ENCODE measurements around the gene PALM2AKAP2. TPM values are rescaled to one million over a fixed set of nuclear protein-coding genes. Genes with fewer than 3 reads are reported as not detected.

Gene PALM2AKAP2
- total RNA-seq, 1 donor from 2014 or later = 7.8 TPM

DNA sequence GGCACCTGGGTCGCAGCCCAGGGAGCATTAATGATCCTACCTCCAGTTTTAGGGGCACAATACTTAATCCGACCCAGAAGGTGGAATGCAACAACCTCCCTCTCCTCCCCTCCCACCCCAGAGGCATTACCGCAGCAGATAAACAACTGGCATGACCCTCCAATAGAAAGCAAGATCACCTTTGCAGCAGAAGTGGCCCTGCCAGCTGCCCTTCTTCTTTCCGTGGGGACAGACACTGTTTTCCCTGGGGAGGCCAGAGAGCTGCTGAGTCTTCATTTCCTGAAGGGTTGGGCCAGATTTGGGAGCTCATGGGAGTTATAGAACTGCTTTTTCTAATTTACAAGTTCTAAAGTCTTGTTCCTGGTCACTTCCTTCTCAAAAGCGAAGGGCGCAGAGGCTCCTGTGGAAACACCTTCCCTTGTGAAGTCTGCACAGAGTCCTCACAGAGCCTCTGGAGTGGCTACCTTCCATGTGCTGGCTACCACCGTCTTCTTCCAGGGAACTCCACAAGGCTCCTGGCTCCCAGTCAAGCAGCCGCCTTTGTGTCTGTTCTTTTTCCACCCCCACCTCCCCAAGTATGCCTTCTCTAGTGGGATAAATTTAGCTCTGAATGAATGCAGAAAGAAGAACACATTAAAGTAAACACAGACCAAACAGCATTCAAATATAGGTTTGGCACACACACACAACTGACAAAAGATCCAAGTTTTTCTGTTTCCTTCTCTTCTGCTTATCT lies 8.0 kb upstream of the PALM2AKAP2 start:
- DNase-seq (ENCODE audit: low spot score) = no peak

DNA sequence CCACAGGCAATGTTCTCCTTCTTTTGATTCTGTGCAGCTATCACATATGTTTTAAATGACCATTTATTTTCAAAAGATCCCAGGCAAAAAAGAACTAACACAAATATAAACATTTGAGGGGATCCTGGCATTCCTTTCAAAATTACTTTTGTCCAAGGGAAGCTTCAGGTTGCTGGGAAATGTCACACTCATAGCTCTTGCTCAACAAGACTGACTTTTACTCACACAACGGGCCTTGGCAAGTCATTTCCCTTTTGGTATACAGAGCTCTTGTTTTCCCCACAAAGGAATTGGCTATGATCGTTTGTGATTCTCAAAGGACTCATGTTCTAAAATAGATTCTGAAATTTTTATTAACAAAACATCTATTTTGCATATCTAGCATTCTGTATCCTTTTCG lies 4.5 kb upstream of the PALM2AKAP2 start:
- no peak for DNase-seq (ENCODE audit: low spot score)

DNA sequence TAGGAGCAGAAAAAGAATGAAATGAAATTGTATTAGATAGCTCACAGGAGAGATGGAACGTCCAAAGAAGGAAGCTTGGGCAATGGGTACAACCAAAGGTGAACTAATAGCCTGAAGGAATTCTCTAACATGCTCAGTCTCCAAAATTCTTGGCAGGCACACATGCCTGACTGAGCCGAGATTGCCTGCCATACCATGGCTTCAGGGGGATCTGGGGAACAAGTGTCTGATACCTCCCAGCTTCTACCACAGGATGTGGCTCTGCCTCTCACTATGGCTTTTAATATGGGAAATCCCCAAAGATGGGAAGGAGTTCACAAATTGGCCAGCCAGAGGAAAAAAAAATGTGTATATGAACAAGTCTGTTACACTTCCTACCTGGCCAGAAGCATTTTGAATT lies 3.6 kb upstream of the PALM2AKAP2 start:
- DNase-seq (ENCODE audit: low spot score) = no peak

DNA sequence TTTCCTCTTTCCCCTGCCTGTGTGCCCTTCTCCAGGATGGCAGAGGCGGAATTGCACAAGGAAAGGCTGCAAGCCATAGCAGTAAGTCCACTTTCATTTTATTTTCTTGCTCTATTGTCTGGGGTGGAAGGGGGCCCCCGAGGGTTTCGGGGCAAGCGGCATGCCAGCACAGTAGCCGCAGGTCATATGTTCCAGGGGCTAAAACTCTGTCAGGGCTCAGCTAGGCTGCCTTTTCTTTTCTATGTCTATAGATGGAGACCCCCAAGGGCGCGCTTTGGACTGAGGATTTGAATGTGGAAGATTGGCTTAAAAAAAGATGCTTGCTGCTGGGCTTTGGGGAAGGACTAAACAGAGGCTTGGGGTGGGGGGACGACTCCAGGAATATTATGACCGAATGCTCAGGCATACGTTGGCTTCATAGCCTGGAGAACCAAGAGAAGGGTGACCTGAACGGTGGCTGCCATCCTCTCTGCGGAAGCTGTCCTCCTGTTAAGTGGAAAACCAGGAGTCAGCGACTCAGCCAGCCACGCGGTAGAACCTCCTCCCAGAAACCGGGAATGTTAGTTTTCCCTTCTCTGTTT lies 545 bp downstream of the PALM2AKAP2 start:
- DNase-seq (ENCODE audit: low spot score) = no peak

DNA sequence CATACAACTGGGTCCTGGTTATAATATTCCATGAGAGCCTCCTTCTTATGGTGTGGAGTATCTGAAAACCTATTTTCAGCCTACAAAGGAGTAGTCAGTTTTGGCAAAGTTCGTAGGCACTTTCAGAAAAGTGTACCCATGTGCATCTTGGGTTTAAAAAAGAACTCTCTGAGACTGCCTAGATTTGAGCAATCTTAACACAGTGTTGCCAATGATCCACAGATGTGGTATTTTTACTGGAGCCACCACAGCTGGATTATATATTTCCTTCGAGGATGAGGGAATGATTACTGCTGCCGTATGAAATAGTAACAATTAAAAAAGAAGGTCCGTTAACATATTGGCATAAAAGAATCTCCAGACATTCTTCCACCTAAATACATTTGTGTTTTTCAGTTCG lies 1.1 kb downstream of the PALM2AKAP2 start:
- DNase-seq (ENCODE audit: low spot score) = no peak

DNA sequence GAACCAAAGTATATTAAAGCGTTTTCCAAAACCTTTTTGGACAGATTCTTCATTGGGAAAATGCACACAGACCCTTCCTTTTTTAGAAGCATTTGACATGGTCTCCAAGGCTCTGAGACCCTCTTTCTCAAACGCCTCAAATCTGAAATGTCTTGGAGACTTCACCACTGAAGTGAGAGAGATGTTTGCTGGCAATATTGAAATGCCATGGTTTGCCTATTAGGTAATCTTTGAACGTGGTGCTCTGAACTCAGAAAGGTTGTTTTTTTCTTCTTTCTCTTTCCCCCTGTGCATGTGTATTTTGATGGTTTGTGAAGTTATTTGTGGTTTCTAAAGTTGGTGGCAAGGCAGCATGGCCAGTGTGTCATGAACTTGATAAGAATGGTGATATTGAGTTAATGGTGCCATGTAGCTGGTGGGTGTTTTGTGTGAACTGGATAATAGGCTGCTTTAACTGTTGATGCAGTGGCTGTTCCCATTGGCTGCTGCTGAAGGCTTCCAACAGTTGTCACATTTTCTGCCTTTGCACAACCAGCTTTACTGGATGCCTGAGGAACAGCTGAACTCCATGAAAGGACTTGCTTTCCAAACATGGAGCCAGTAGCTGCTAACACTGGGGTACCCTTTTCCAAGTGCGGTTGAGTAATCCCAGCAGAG lies 1.7 kb downstream of the PALM2AKAP2 start:
- no peak for DNase-seq (ENCODE audit: low spot score)

DNA sequence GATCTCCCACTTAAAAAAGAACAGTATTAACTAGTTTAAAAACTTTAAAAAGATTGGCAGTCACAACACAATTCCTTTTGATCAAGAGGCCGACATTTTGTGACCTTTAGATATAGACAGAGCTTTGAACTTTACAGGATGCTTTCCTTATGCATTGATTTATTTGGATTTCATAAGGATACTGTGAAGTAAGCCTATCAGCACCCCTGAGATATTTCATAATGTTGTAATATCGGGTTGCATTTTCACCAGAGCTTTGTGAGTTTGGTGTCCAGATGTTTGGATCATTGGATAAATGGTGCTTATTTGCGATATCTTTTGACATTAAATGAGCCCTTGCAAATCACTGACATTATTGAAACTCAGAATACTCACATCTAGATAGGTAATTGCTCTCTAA lies 7.7 kb downstream of the PALM2AKAP2 start:
- DNase-seq (ENCODE audit: low spot score) = no peak

DNA sequence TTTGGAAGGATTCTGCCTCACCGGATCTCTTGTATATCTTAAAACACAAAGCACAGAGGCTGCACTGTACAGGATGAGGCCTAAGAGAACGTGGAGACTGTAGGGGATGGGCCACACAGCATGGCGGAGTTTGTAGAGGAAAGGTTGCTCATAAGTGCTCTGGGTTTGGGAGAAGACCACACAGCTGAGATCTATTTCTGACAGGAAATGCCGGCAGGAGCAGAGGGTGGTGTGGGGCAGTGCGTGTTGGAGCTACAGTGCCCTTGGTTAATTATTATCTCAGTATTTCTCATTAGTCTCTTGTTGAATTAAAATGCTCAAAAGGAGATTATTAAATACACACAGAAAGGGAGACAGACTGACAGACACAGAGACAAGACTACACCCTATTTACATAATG lies 9.6 kb downstream of the PALM2AKAP2 start:
- no peak for DNase-seq (ENCODE audit: low spot score)

DNA sequence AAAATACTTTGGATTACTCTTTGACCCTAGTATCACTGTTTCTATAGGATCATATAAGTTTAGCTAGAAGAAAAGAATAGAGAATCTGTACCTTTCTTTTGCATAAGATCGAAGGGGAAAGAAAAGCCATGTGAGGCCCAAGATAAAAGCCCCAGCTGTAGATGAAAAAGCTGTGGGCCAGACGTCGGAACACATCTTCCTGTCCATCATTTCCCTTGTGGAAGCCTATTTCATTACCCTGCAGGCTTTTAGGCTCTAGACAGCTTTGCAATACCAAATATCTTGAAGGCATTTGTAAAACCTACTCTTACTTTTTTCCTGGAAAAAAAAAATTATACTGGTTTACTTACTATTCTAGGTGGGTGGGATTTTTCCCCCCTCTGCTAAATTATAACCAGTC lies 10.0 kb downstream of the PALM2AKAP2 start:
- DNase-seq (ENCODE audit: low spot score) = no peak

DNA sequence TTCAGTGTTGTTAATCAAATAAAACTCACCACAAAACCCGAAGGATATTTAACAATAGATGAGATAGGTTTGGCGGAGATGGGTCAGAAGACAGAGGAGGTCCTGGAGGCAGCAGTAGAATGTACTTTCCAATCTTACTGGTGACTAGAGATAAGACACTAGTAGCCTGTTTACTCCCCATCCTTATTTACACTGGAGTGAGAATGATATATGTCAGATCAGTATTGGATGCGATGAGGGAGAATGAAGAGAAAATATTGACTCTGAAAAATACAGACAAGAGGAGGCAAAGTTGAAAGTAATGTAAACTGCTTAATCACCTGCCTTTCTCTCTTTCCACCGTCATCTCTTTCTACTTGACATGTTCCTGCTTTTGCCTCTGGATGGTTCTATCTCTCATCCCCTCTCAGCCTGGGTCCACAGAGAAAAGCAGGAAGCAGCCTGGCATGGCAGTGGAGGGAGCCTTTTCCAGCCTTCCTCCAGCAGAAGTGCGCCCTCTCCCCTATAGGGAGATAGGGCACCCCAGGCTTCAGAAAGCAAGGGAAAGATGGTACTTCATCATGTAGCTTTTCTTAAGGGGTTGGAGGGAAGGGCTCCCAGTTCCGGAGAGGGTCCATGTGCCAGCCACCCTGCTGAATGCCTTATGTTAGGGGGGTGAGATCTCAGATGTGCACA lies 11.1 kb downstream of the PALM2AKAP2 start:
- no peak for DNase-seq (ENCODE audit: low spot score)

DNA sequence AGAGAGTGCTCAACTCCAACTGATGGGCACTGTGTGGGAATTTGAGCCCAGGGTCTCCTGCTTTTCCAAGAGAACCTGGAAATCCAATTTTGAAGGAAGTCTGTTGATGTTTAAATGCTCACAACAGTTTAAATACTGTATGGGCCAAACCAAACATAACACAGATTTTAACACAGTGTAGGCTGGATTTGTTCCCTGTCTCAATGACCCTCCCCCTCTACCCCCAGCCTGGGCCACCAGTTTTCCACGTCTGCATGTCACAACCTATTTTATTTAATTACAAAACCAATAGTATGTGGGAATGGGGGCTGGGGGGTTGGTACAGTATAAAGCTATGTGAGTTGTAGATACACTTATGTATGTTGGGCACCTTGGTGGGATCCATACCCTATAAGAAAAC lies 11.7 kb downstream of the PALM2AKAP2 start:
- no peak for DNase-seq (ENCODE audit: low spot score)

DNA sequence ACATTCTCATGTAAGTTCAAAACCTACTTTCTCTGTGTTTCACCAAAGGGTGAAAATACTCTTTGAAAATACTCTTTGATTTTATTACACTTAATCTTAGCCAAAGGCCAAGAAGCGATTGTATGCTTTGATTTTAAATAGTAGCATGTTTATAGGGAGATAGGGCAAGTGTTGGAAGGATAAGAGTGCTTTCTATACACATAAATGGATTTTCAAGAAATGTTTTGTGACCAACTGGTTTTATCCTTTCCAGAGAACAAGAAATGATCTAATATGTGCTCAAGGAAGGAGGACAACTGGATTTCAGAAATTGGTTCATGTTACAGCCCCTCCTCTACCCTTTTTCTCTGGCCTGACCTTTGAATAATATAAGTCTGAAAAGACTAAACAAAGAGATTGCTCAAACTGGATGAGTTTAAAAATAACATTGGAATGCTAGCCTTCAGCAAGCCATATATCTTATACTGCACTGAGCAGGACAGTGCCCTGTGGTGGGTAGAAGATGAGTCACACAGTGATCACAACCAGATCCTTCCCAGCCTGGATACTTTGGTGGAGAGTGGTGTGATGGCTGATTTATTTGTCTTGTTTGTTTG lies 13.1 kb downstream of the PALM2AKAP2 start:
- no peak for DNase-seq (ENCODE audit: low spot score)

DNA sequence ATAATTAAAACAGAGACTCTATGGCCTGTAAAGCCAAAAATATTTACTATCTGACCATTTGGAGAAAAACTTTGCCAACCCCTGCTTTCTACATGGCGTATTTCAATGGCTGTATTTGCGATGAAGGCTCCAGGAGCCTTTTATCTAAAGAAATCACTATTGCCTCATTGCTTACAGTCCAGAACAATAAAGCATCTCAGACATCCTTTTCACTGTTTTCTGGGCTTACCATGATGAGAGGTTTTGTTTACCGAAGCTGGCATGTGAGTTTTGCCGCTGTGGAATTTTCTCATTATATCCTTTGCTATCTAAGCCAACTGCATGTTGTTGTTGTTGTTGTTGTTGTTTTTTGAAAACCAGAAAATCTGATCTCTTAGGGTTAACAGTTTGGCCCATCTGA lies 13.9 kb downstream of the PALM2AKAP2 start:
- no peak for DNase-seq (ENCODE audit: low spot score)

DNA sequence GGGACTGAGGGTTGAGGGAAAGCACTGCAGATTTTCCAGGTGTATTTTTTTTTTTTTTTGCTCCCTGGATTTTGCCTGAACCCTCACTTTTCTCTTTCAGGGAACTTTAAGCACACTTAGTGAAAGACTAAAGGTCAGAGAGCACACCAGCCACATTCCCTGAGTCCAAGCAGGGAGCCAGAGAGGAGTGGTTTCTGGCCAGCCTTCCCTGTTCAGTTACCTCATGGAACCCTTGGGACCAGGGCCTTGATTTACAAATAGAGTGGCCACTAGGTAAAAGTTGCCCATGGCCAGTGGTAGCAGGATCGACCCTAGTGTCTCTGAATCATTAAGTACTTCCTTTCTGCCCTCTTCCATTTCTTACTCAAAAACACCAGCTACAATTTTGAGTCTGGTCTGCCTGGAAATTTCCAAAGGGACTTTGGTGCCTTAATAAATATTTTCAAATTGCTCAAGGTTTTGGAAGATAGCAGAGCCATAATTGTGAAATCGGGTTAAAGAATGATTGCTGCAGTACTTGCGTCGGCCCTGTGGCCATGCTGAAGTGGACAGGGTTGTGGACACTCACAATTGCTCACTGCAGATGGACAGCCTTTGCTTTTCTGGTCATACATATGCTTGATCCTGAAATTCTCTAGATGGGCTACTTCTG lies 14.5 kb downstream of the PALM2AKAP2 start:
- no peak for DNase-seq (ENCODE audit: low spot score)

DNA sequence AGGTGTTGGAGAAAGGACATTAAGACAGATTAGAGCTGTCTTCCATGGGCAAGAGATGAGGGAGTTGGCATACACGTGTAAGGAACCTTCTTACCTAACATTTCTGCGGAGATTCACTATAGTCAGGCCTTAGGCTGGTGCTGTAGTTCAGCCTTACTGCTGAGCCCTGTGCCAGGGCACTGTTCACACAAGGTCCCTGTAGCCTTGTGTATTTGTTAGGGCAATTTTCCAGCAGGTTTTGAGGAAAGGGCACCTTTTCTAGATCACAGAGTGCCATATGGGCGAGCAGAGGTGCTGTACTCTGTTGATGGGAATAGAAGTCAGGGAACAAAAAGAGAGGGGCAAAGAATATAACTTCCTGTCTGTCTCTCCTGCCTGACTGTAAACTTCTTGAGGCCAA lies 15.6 kb downstream of the PALM2AKAP2 start:
- no peak for DNase-seq (ENCODE audit: low spot score)

DNA sequence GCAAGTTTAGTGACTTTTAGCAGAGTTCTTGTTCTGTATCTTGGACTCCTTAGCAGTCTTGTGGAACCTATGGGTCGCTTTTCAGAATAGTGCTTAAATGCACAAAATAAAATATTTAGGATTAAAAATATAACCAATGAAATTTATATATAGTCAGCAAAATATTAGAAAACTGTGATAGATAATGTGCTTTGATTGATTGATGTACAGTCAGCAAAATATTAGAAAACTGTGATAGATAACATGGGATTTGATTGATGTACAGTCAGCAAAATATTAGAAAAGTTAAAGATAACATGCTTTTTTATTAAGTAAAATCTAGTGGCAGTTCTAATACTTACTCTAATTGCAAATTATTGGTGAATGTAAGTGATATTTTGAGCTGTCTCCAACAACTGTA lies 16.1 kb downstream of the PALM2AKAP2 start:
- DNase-seq (ENCODE audit: low spot score) = no peak

DNA sequence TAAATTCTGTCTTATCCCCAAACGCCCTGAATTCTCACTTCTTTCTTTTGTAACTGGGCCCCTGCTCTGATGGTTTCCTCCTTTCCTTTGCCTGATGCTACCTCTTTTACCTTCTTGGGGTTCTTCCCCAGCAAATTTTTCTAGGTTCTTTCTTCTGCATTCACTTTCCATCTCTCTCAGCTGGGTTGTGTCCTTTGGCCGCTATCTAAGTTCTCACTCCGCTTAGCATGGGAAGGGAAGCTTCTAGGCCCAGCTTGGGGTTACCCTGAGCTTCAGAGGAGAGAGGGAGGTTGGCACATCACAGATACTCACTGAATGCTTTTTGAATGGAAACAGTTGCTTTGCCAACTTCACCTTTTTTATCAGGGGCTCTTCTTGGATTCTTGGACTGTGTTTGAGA lies 17.0 kb downstream of the PALM2AKAP2 start:
- no peak for DNase-seq (ENCODE audit: low spot score)

DNA sequence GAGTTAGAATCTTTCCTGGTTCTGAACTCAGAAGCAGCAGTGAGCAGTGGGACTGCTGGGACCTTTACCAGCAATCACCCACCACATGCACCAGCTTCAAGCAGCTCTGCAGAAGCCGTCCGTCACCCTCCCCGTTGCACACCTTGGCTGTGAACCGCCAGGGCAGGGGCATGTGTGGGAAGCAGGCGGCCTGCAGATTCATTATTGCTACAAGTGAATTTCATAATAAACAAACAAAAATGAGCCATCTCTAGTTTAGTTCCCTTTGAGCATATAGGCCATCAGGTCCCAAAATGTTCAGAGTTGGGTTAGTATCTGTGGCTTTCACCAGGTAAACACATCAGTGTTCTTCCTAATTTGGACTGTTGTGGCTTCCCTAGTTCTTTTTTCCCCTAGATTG lies 17.5 kb downstream of the PALM2AKAP2 start:
- no peak for DNase-seq (ENCODE audit: low spot score)

DNA sequence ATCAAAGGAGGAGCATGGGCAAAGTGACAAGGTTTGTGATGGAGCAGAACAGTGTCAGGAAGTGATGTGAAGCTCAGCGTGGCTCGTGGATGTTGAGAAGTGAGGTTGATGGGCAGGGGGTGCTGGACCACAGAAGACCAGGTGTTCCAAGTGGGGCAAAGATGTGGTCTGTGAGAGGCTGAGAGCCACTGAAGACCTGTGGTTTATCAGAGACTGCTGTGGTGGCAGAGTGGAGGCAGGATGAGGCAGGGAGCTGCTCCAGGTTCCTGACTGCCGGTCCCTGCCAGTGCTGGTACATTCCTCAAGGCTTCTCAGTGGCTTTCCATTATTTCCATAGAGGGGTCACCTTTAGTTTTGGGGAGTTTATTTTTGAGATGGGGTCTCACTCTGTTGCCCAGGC lies 19.1 kb downstream of the PALM2AKAP2 start:
- no peak for DNase-seq (ENCODE audit: low spot score)

DNA sequence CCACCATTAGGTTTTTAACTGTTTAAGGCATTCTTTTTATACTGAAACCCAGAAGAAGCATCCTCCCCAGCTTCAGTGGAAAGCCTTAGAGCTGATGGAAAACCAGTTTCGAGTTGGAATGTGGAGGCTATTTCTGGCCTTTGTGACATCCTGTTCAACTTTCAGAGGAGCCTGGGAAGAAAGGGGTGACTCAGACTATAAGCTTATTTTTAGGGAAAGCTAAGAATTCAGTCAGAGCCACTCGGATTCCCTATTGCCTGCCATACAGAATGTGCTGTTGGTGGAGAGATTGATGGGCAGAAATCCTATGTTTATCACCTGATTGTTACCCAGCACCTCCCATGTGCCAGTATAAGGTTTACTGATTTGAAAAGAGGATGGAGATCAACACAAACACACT lies 19.8 kb downstream of the PALM2AKAP2 start:
- no peak for DNase-seq (ENCODE audit: low spot score)

DNA sequence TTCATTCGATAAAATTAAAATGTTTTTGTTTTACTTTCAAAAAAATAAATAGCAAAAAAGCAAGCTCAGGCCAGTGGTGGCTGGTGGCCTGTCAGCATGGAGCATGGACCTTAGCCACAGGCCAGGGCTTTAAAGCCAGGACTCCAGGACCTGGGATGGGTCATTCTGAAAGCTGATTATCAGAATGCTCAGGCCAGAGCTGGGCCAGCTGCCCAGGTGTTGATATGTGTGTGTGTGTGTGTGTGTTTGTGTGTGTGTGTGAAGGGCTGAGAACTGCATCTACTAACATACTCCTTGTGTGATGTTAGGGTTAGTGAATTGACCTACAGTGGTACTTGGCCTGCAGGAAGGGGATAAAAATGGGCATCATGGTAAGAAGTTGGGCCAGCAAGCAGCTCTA lies 21.5 kb downstream of the PALM2AKAP2 start:
- DNase-seq (ENCODE audit: low spot score) = no peak

DNA sequence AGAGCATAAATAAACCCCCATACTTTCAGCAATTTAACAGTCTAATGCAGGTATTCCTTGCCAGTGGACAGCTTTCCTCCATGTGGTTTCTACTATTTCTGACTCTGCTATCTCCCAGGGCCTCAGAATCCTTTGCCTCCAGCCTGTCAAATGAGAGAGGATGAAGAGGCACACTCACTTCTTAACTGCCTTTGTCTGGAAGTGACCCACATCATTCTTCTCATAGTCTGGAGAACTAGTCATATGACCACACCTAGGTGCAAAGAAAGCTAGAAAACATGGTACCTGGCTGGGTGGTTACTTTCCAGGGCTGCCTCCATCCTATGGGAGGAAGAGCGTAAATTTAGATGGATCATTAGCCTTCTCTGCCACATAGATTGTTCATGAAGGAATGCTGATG lies 22.5 kb downstream of the PALM2AKAP2 start:
- DNase-seq (ENCODE audit: low spot score) = no peak
